ENCODE data around the gene RREB1.

- TF ChIP-seq, protein P1, sequence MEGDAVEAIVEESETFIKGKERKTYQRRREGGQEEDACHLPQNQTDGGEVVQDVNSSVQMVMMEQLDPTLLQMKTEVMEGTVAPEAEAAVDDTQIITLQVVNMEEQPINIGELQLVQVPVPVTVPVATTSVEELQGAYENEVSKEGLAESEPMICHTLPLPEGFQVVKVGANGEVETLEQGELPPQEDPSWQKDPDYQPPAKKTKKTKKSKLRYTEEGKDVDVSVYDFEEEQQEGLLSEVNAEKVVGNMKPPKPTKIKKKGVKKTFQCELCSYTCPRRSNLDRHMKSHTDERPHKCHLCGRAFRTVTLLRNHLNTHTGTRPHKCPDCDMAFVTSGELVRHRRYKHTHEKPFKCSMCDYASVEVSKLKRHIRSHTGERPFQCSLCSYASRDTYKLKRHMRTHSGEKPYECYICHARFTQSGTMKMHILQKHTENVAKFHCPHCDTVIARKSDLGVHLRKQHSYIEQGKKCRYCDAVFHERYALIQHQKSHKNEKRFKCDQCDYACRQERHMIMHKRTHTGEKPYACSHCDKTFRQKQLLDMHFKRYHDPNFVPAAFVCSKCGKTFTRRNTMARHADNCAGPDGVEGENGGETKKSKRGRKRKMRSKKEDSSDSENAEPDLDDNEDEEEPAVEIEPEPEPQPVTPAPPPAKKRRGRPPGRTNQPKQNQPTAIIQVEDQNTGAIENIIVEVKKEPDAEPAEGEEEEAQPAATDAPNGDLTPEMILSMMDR (IDR thresholded peaks at IDR 0.05) = no peak
- no peak for TF ChIP-seq POLR2A (IDR thresholded peaks at IDR 0.05)
- no peak for TF ChIP-seq EP300 (IDR thresholded peaks at IDR 0.05)
- no peak for TF ChIP-seq POLR2AphosphoS5 (IDR thresholded peaks at IDR 0.05)
Measured at GRCh38 chr6:7144872-7145584, 37.3 kb downstream of the RREB1 start.

Data from sigmoid colon (tissue), 4 donors.